Renal cortex interstitium (tissue), 11 donors: ENCODE results near the gene MED27. TPM values are rescaled to one million over a fixed set of nuclear protein-coding genes. Genes with fewer than 3 reads are reported as not detected.
"Not testable (repeated sequence)": the region's sequence is repeated elsewhere in the genome, so short reads cannot be mapped to it uniquely, and the experiment has no call there.

Experiments used
- DNase-seq, 11 donors: peaks; one replicate each; pipeline ENCODE4 v3.0.0-alpha.2; 2013; ENCODE audit warnings: low read depth in 9 of 11, low spot score in 4 of 11; ENCODE audit errors: extremely low read depth in 1 of 11
- polyA plus RNA-seq, 3 donors: library from polyadenylated mRNA; unstranded; fragments of 120-200 nt; gene quantifications; one replicate each; pipeline ENCODE4 v1.2.1, GENCODE V29; 2013; ENCODE audit not compliant: insufficient read length in 3 of 3

MED27 gene
- polyA plus RNA-seq, 3 donors = 18.5 to 24.7 (median 22.4) TPM

DNA sequence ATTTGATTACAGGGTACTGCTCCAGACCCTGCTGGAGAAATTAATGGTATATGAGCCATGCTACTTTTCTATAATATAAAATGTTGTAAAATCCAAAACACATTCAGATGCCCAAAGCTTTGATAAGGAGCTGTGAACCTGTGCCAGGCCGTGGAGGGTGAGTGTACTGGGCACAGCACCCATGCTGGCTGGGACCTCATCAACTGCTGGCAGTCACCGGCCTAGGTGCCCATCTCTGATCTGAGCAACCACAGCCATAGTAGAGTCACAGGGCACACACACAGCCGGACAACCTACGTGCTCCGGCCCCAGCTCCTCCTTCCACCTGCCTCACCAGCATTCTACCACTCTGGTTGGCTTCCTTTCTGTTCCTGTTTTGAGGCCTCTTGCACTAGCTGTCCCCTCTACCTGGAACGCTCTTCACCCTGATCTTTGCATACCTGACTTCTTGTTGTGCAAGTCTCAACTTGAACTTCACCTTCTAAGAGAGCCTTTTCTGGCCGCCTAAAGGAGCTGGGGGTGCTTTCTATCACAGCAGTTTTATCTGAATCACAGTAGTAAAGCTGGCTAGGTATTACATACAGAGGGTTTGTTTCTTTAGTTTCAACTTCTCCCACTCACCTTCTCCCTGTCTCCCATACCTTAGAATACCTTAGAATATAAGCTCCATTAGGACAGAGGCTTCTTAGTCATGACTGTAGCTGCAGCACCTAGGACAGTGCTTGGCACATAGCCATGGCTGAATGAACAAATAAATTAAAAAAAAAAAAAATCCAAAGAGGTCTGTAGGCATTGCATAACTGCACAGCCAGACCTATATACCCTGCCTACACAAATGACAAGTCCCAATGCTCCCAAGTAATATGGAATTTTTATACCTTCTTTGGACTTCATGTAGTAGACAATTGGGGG is 51.7 kb downstream of the MED27 start:
- no peak for DNase-seq

DNA sequence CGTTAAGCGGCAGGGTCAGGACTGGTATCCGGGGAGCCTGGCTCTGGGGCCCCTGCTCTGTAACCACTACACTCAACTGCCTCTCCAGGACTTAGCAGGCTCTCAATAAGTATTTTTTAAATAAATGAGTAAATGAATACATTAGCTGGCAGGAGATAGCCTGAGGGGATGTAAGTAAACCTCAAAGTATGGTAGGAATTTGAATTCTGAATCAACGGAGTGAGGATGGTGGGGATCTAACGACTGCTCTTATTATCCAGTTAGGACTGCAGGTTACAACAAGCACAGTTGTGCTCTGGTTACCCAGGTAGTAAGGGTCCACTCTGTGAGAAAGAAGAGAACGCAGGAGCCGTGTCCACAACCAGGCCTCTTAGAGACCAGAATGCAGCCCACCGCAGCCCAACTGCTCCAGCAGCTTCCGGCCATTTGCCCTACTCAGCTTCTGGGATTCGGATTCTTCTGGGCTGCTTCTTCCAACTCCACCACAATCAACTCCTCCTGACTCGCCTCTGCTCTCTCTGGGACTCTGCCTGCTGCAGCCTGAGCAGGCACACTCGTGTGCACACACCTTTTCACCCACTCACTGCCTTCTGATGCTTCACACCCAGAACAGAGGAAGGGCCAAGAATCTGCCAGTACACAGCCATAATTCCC is 52.6 kb downstream of the MED27 start:
- no peak for DNase-seq

DNA sequence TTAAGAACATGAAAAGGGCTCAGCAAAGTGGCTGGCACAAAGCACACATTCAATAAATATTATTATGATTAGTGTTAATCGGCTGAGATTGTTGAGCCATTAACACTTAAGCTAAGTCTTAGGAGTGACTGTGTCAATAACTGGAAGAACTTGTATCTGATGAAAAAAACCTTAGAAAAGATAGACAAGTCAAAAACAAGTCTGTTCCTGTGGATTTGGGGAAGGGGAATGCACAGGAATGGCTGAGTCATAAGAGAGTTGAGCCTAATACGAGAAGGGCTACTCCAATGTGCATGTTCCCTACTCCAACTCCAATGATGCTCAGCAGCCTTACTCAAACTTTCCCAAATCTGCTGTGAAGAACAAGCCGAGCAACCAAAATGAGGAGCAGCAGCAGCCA is 53.9 kb downstream of the MED27 start:
- no peak for DNase-seq

DNA sequence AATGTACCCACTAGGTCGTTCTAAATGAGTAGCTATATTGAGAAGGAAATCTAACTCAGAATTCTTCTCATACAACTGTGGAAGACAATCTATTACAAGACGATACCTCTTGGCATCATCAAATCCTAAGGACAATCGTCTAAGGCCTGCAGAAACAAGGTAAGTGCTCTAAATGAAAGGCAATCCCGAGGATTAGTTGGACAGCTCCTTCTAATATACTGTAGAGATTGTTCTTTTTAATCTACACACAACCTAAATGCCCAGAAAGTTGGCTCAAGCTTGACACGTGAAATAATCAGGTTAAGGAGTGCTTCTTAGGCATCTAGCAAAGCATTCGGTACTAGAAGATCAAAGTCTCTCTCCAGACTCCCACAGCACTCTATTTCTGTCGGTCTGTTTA is 55.1 kb downstream of the MED27 start:
- no peak for DNase-seq

DNA sequence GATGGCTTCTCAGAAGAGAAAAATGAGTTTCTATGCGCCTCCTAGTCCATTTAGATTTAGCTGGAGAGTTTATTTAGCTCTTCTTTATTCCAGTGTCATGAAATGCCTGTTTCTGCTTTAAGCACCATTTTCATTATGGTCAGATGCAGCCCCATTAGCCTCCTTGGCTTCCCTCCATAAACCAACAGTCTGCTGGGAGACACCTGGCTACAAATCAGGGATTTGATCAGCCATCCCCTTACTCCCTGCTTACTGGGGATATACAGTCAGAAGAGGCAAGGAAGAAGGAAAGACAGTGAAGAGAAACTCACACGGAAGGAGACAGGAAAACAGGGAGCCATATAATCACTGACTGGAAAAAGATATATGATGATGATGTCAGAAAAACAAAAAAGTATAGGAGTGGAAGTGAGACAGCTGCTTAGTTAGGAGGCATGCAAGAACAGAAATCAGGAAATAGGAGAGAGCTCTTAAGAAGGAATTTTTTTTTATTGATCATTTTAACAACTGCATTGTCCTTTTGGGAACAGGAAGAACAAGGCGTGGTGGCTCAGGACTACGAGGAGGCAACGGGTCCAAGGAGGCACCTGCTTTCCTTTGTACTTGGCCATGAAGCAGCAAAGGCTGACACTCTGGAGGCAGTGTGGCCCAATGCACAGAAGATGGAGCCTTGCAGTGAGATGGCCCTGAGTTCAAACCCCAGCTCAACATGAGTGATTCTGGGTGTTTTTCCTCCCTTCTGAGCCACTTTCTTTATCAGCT is 56.1 kb downstream of the MED27 start:
- DNase-seq = peak in 3 of 11 donors; percentile 29 to 45 (median 32)

DNA sequence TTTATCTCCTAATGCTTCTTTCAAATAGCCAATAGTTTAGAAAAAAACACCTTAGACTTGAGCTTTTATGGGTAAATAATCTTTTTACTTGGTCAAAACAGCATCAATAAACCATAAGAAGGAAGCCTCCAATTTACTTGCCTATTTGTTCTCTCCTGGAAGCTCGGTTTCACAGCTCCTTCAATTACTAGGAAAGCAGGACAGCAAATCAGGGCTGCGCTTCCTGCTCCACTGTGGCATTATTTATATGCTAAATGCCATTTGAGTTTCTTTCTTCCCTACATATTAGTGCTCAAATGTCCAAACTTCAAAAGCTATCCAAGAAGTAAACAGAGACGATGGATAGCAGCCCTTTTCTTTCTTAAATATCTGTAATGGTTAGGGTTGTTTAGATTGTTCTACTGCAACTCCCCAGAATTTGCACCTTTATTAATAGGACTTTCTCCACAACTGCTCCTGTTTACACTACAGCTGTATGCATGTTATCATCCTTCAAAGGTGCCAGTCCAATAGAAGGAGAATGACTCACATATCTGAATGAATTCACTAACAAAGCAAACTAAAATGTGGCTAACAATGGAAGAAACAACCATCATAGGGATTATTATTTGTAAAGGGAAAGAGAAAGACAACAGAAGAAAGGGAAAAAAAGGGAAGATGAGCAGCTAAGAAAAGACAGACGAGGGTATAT is 58.7 kb downstream of the MED27 start:
- no peak for DNase-seq

DNA sequence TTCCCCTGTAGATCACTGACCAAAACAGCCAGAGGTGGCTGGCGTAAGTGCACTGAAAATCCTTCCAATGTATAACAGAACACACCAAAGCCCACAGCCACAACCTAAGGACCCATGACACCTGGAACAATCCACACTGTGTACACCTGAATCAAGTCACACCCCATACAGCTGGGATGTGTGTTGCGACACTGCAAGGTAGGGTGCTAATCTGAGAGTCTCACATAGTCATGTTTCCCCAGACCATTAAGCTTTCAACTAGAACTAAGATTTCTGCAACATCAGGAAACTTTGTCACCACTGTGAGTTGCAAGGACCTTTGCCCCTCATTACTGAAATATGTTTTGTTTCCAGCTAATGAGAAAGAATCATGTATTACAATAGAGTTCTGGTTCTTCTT is 59.4 kb downstream of the MED27 start:
- DNase-seq = no peak

DNA sequence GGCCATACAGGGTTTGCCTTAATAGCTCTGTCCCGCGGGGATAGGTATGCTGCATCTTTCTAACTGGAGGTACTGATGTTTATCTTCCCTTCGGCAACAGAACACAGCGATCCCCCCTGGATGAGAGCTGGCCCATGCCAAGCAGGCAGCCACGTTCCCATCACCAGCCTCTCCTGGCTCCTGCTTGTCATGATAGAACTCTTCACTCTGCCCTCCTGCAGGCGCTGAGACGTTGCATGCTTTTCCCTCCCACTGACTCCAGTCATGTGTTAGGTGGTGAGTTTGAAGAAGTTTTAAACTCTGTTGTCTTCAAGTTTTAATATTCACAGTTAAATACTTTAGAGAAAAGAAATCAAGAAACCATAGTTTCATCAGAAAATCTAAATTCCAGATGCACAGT is 60.0 kb downstream of the MED27 start:
- no peak for DNase-seq

DNA sequence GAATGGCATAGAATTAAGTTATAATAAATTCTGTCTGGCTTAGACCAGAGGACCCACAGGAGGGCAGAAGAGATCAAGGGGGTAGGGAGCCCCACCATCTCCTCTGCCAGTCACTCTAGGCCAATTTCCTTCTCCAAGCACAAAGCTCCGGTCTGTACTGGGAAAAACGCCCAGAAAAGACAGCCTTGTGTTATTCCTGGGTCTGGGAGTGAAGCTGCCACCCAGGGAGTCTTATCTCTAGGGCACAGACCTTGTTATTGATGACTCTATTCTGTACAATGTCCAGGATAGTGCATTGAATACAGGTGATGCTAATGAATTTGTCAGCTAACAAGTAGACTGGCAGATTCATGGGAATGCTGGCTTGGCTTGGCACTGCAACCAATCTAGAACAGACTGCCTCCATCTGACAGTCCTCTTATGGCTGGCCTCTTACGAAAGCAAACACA is 60.7 kb downstream of the MED27 start:
- no peak for DNase-seq

DNA sequence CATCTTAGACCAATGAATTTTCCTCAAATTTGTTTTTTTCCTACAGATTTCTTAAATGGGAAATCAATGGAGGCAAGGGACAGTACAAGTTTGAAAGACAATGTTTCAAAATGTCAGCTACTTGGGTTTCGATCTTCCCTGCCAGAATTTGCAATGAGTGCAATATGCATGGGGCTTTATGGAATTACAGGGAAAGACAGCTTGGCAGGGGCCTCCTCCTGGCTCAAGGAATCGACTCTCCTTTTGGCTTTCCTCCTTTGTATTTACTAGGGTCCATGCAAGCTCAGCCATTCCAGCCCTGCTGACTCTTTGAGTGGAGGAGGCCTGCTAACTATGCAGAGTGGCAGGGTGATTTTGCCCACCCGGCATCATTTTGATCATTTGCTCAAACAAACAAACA is 63.2 kb downstream of the MED27 start:
- no peak for DNase-seq

DNA sequence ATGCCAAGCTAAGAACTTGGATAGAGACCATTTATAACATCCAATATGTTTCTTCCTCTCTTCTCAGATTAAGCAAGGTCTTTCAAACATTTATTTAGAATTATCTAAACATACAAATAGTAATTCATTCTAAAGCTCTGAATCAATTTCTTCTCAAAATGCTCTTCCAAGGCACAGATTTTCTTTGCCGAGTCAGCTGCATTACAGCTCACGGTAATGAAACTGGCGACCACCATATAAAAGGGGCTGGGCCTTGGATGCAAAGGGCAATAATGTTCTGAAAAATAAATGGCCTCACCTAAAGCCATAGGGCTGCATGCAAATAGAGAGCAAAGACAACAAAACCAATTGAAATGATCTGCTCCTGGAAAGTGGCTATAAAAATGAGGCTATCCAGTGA is 63.8 kb downstream of the MED27 start:
- no peak for DNase-seq

DNA sequence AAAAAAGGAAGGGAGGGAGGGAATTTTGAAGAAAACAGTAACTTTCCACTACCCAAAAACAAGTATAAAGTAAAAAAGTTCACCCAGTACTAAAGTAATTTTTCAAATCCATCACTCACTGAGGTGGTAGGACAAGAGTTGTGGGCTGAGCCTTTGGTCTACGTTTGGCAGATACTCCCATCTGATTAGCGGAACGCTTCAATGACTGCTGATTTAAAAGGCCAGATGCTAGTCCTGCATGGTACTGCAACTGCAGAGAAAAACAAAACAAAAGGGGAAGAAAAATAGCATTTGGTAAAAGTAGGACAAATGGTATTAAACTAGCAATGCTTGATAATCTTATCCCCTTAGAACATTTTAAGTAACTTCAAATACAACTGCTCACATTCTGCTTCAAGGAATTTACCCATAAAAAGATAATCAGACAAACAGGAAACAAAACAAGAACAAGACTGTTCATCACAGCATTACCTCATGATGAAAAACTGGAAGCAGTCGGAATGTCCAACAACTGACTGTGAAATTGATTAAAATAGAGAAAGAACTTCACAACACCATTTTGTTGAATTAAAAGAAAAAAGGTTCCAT is 65.4 kb downstream of the MED27 start:
- no peak for DNase-seq

DNA sequence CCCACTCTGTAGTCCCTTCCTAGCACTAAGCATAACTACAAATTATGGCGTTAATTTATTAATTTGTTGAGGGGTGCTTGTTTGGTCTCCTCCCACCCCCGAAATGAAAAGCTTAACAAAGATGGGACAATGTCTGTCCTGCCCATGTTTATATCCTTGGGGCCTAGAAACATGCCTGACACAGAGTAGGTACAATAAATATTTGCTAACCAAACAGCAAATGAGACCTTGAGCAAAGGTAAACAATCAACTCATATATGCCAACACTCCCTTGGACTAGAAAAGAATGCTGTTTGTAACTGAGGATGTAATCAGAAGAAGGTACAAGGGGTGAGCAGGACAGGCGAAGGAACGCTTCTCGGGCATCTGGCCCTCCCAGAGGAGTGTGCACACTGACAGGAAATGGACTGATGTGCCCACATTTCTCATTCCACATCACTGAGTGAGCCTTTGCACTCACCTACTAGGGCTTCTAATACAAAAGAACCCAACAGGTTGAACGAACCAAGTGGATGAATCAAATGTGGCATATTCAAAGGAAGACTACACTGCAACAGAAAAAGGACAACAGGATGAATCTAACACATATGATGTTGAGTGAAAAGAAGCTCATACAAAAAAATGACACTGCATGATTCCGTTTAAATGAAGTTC is 66.8 kb downstream of the MED27 start:
- no peak for DNase-seq

DNA sequence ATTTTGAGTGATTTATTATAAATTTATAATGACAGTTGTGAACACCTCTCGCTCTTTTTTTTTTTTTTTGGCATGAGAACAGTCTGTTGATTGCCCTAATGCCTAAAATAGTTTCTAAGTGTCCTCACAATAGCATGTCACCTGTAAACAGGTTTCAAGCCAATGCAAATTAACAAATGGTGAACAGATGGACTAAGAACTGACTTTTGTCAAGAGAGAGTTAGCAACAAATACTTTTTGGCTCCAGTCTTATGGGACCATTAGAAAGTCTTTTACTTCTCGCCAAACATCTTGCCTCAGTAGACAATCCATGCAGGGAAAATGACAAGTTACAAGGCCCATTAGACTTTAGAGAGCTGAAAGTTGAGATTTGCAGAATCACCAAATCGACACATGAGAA is 67.8 kb downstream of the MED27 start:
- no peak for DNase-seq

DNA sequence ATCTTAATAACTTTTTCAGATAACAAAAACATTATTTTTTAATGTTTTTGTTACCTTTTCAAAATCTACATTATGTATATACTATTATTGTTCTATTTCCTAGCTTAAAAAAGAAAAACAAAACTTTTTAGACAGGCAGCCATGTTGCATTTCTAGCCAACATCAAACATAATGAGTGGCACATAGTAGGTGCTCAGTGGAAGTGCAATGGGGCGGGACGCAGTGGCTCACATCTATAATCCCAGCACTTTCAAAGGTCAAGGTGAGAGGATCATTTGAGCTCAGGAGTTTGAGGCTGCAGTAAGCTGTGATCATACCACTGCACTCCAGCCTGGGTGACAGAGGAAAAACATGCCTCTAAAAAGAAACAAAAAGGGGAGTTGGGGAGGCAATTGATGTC is 68.4 kb downstream of the MED27 start:
- DNase-seq = no peak

DNA sequence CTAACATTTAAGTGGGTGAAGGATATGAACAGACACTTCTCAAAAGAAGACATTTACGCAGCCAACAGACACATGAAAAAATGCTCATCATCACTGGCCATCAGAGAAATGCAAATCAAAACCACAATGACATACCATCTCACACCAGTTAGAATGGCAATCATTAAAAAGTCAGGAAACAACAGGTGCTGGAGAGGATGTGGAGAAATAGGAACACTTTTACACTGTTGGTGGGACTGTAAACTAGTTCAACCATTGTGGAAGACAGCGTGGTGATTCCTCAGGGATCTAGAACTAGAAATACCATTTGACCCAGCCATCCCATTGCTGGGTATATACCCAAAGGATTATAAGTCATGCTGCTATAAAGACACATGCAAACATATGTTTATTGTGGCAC is 69.5 kb downstream of the MED27 start:
- not testable (repeated sequence) for DNase-seq

DNA sequence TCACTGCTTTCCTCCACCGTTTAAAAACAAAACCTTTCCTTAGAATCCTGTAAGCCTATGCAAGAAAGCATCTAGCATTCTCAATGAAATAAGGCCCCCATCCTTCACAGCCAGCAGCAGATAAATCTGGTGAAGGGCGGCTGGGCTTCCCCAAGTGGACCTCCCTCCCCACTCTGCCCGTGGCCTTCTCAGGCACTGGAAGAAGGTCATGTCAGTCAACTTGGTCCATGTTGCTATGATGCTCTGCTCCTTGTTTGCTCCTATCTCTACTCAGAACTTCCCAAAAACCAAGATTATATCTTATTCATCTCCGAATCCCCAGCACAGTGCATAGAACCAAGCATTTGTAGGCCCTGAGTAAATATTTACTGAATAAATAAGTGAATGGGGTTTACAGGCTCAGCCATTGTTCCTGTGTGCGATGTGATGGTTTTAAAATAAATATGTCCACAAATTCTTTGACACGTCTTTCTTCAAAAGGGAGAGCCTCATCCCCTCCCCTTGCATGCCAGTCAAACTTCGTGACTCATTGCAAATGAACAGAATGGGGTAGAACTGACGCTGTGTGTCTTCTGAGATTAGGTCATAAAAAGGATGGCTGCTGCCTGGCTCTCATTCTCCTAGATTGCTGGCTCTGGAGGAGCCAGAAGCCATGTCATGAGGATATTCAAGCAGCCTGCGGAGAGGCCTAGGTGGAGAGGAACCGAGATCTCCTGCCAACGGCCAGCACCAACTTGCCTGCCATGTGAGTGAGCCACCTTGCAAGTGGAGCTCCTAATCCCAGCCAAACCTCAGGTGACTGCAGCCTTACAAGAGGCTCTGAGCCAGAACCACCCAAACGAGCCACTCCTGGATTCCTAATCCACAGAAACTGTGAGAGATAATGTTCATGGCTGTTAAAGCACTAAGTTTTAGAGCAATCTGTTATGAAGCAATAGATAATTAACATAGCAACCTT is 70.5 kb downstream of the MED27 start:
- DNase-seq = no peak
